ENCODE measurements around the gene CDX1. TPM values are rescaled to one million over a fixed set of nuclear protein-coding genes. Genes with fewer than 3 reads are reported as not detected.

Gene CDX1
- total RNA-seq, 1 experiment from 2014 or later, result 0.22 TPM

- H3K23me2 ChIP-seq (ENCODE audit: insufficient read length, low read depth, low read length, poor library complexity, severe bottlenecking), result peaks cover 5% of the 10 kb centered on the region
- no peak overlapping the region for H3K27ac ChIP-seq (ENCODE audit: insufficient read length, low read depth, low read length)
- no peak overlapping the region for H3K4me2 ChIP-seq (ENCODE audit: insufficient read depth, insufficient read length, low read length)
- H3K56ac ChIP-seq (ENCODE audit: insufficient read length, low read depth, low read length), result no peak overlapping the region
- H4K5ac ChIP-seq (ENCODE audit: insufficient read length, low read depth, low read length), result no peak overlapping the region
- H3K4me3 Mint-ChIP-seq, result no peak overlapping the region
- H3K27ac Mint-ChIP-seq, result no peak overlapping the region
- peaks cover 27 to 40% of the 10 kb centered on the region in 2 experiments for H3K4me1 Mint-ChIP-seq
- H3K9me3 Mint-ChIP-seq, result no peaks in the 10 kb centered on the region; a peak in 1 of 5 replicates
- no peak for DNase-seq
- no peak overlapping the region for H3K4ac ChIP-seq (ENCODE audit: low read depth, low read length)
- H3K14ac ChIP-seq (ENCODE audit: insufficient read depth, low read length), result no peak overlapping the region
- TF ChIP-seq, protein P1, sequence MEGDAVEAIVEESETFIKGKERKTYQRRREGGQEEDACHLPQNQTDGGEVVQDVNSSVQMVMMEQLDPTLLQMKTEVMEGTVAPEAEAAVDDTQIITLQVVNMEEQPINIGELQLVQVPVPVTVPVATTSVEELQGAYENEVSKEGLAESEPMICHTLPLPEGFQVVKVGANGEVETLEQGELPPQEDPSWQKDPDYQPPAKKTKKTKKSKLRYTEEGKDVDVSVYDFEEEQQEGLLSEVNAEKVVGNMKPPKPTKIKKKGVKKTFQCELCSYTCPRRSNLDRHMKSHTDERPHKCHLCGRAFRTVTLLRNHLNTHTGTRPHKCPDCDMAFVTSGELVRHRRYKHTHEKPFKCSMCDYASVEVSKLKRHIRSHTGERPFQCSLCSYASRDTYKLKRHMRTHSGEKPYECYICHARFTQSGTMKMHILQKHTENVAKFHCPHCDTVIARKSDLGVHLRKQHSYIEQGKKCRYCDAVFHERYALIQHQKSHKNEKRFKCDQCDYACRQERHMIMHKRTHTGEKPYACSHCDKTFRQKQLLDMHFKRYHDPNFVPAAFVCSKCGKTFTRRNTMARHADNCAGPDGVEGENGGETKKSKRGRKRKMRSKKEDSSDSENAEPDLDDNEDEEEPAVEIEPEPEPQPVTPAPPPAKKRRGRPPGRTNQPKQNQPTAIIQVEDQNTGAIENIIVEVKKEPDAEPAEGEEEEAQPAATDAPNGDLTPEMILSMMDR (conservative IDR thresholded peaks at IDR 0.05), result no peak
- no peak overlapping the region for H3K9ac ChIP-seq (ENCODE audit: extremely low read depth, insufficient read length, low read length)
- no peak overlapping the region for H2BK20ac ChIP-seq (ENCODE audit: low read depth, low read length, poor library complexity, severe bottlenecking)
- no peak overlapping the region for H4K8ac ChIP-seq (replicated peaks; ENCODE audit: insufficient read length, low read depth, low read length)
- no peak overlapping the region for H3K23ac ChIP-seq (ENCODE audit: insufficient read length, low read depth, low read length)
- no peak overlapping the region for H2BK12ac ChIP-seq (ENCODE audit: insufficient read length, low read depth, low read length)
- H3K27me3 Mint-ChIP-seq (ENCODE audit: low read depth), result peaks cover 50% of the 10 kb centered on the region
- no peaks in the 10 kb centered on the region for H3K79me1 ChIP-seq (ENCODE audit: insufficient read depth, low read depth, low read length, poor library complexity, severe bottlenecking)
- no peaks in the 10 kb centered on the region for H4K20me1 ChIP-seq (ENCODE audit: control insufficient read depth, insufficient read depth, insufficient read length)
- no peak overlapping the region for H2BK120ac ChIP-seq (ENCODE audit: low read depth, low read length, poor library complexity, severe bottlenecking)
- H3K27me3 ChIP-seq (ENCODE audit: insufficient read depth, low read length), result no peaks in the 10 kb centered on the region; the same call in 1 of the 2 replicates
- no peak overlapping the region for H4K91ac ChIP-seq (ENCODE audit: insufficient read length, low read depth, low read length)
- no CpG with 5 or more reads among the region's 12 CpGs for WGBS (ENCODE audit: extremely low coverage, insufficient read length, low lambda C conversion rate)
- no peak overlapping the region for H3K18ac ChIP-seq (ENCODE audit: insufficient read length, low read depth, low read length)
- H2BK5ac ChIP-seq (ENCODE audit: insufficient read length, low read length), result no peak overlapping the region
- no peaks in the 10 kb centered on the region for H3K9me3 ChIP-seq (ENCODE audit: control insufficient read depth, low read depth, low read length)
- no peaks in the 10 kb centered on the region; a peak in 1 of 7 replicates for H3K36me3 Mint-ChIP-seq (ENCODE audit: insufficient read depth in 1 of 3, low read depth in 3 of 3)
- no peak overlapping the region for H2BK15ac ChIP-seq (ENCODE audit: low read depth, low read length)
- no peak overlapping the region for H3T11ph ChIP-seq (ENCODE audit: low read length)
- no peak overlapping the region for H2AK5ac ChIP-seq (ENCODE audit: insufficient read length, low read length)
- peaks cover 4% of the 10 kb centered on the region for H3K4me1 ChIP-seq (ENCODE audit: insufficient read depth, low read length)
- H2AFZ ChIP-seq (ENCODE audit: low read length), result no peak overlapping the region
- H3K79me2 ChIP-seq (ENCODE audit: insufficient read depth, low read length), result no peaks in the 10 kb centered on the region
Measured at GRCh38 chr5:150158170-150158949, 8.2 kb upstream of the CDX1 start.

Data from H9 (cell line).